ENCODE measurements around the gene COL1A2. TPM values are rescaled to one million over a fixed set of nuclear protein-coding genes. Genes with fewer than 3 reads are reported as not detected.

The COL1A2 gene
- total RNA-seq, 1 experiment from 2014 or later: 42.1 TPM

- H3T11ph ChIP-seq (ENCODE audit: low read length): no peak overlapping the region
- no peaks in the 10 kb centered on the region; the same call in 1 of the 2 replicates for H3K4me1 ChIP-seq (ENCODE audit: insufficient read depth, low read length)
- no peak overlapping the region for H4K8ac ChIP-seq (replicated peaks; ENCODE audit: insufficient read length, low read depth, low read length)
- Mint-ChIP-seq H3K36me3 (ENCODE audit: insufficient read depth in 1 of 3, low read depth in 3 of 3) (no peaks in the 10 kb centered on the region), H3K4me3 (no peak overlapping the region), H3K9me3 (no peaks in the 10 kb centered on the region), H3K27me3 (ENCODE audit: low read depth) (peaks cover 1% of the 10 kb centered on the region), H3K27ac (no peak overlapping the region), H3K4me1 (peaks cover 9 to 23% of the 10 kb centered on the region in 2 experiments)
- no peaks in the 10 kb centered on the region for H3K79me1 ChIP-seq (ENCODE audit: insufficient read depth, low read depth, low read length, poor library complexity, severe bottlenecking)
- no peaks in the 10 kb centered on the region for H3K23me2 ChIP-seq (ENCODE audit: insufficient read length, low read depth, low read length, poor library complexity, severe bottlenecking)
- H3K27me3 ChIP-seq (ENCODE audit: insufficient read depth, low read length): no peaks in the 10 kb centered on the region
- no peak overlapping the region for H2BK12ac ChIP-seq (ENCODE audit: insufficient read length, low read depth, low read length)
- WGBS (ENCODE audit: extremely low coverage, insufficient read length, low lambda C conversion rate): no CpG with 5 or more reads among the region's 3 CpGs
- H3K9ac ChIP-seq (ENCODE audit: extremely low read depth, insufficient read length, low read length): no peak overlapping the region
- H2AK5ac ChIP-seq (ENCODE audit: insufficient read length, low read length): no peak overlapping the region
- no peaks in the 10 kb centered on the region for H3K79me2 ChIP-seq (ENCODE audit: insufficient read depth, low read length)
- H4K5ac ChIP-seq (ENCODE audit: insufficient read length, low read depth, low read length): no peak overlapping the region
- no peak overlapping the region for H3K4ac ChIP-seq (ENCODE audit: low read depth, low read length)
- no peak overlapping the region for H4K91ac ChIP-seq (ENCODE audit: insufficient read length, low read depth, low read length)
- H2BK20ac ChIP-seq (ENCODE audit: low read depth, low read length, poor library complexity, severe bottlenecking): no peak overlapping the region
- H3K4me2 ChIP-seq (ENCODE audit: insufficient read depth, insufficient read length, low read length): no peak overlapping the region
- no peak overlapping the region for H2BK5ac ChIP-seq (ENCODE audit: insufficient read length, low read length)
- no peak overlapping the region for H3K14ac ChIP-seq (ENCODE audit: insufficient read depth, low read length)
- no peak overlapping the region for H2BK15ac ChIP-seq (ENCODE audit: low read depth, low read length)
- DNase-seq: no peak
- H3K23ac ChIP-seq (ENCODE audit: insufficient read length, low read depth, low read length): no peak overlapping the region
- no peak overlapping the region for H3K56ac ChIP-seq (ENCODE audit: insufficient read length, low read depth, low read length)
- H2AFZ ChIP-seq (ENCODE audit: low read length): no peak overlapping the region
- H3K9me3 ChIP-seq (ENCODE audit: control insufficient read depth, low read depth, low read length): no peaks in the 10 kb centered on the region
- H3K18ac ChIP-seq (ENCODE audit: insufficient read length, low read depth, low read length): no peak overlapping the region
- no peak overlapping the region for H3K27ac ChIP-seq (ENCODE audit: insufficient read length, low read depth, low read length)
- no peak overlapping the region for H2BK120ac ChIP-seq (ENCODE audit: low read depth, low read length, poor library complexity, severe bottlenecking)
- no peaks in the 10 kb centered on the region for H4K20me1 ChIP-seq (ENCODE audit: control insufficient read depth, insufficient read depth, insufficient read length)
- TF ChIP-seq CTCF (conservative IDR thresholded peaks at IDR 0.05): no peak
Measured at GRCh38 chr7:94348142-94348541, 46.6 kb upstream of the COL1A2 start.

Data from H9 (cell line).